Central memory CD4-positive, alpha-beta T cell (primary cell): ENCODE measurements around the gene TECPR1.
A peak's percentile ranks its signal among the peaks of the same experiment; 100 is the strongest.

Experiments
- DNase-seq: peaks from one replicate; pipeline ENCODE4 v3.0.0; 2022

The TECPR1 gene

GRCh38 chr7:98209166-98209920, 42.7 kb downstream of the TECPR1 start:
- DNase-seq: no peak

GRCh38 chr7:98206451-98207330, 45.3 kb downstream of the TECPR1 start:
- no peak for DNase-seq

- DNase-seq: no peak
These were observed 46.7 kb downstream of the TECPR1 start for GRCh38 chr7:98205162-98205845.

GRCh38 chr7:98204670-98205069, 47.4 kb downstream of the TECPR1 start:
- DNase-seq: no peak

- no peak for DNase-seq
These were observed 47.9 kb downstream of the TECPR1 start for GRCh38 chr7:98203964-98204605.

- no peak for DNase-seq
These were observed 48.6 kb downstream of the TECPR1 start for GRCh38 chr7:98203261-98203963.

GRCh38 chr7:98202367-98203195, 49.5 kb downstream of the TECPR1 start:
- peak; percentile 66 for DNase-seq

- no peak for DNase-seq
These were observed 51.7 kb downstream of the TECPR1 start for GRCh38 chr7:98200364-98200763.

- DNase-seq: no peak
These were observed 52.9 kb downstream of the TECPR1 start for GRCh38 chr7:98199131-98199530.

GRCh38 chr7:98196706-98197605, 55.1 kb downstream of the TECPR1 start:
- no peak for DNase-seq

- DNase-seq: no peak
These were observed 57.2 kb downstream of the TECPR1 start for GRCh38 chr7:98194672-98195457.

- no peak for DNase-seq
These were observed 57.8 kb downstream of the TECPR1 start for GRCh38 chr7:98194186-98194585.

GRCh38 chr7:98193474-98194180, 58.4 kb downstream of the TECPR1 start:
- DNase-seq: no peak

- DNase-seq: no peak
These were observed 59.1 kb downstream of the TECPR1 start for GRCh38 chr7:98192781-98193457.

GRCh38 chr7:98191668-98192431, 60.2 kb downstream of the TECPR1 start:
- no peak for DNase-seq

GRCh38 chr7:98189559-98189958, 62.5 kb downstream of the TECPR1 start:
- DNase-seq: no peak

GRCh38 chr7:98187138-98187502, 64.9 kb downstream of the TECPR1 start:
- DNase-seq: no peak
